ENCODE results near the gene NT5C3A. TPM values are rescaled to one million over a fixed set of nuclear protein-coding genes. Genes with fewer than 3 reads are reported as not detected.
A peak's percentile ranks its signal among the peaks of the same experiment; 100 is the strongest.

The NT5C3A gene
- total RNA-seq, 4 donors from 2014 or later: 9.0 to 115 (median 55.7) TPM

GRCh38 chr7:33062782-33063443, 337 bp upstream of the NT5C3A start:
- WGBS, 2 donors (ENCODE audit: low coverage in 1 of 2): 0% methylated on average over 19 of the region's 50 CpGs; no CpG with 5 or more reads in 1 of the 2 donors
- Histone ChIP-seq H3K4me3 (peak overlapping the region; percentile 75 to 88 (median 85)), H3K4me1 (peaks cover 12 to 37% (median 17%) of the 10 kb centered on the region in 4 donors), H3K9me3 (peaks cover 5 to 13% of the 10 kb centered on the region in 2 donors), H3K27ac (peak overlapping the region; percentile 94 to 99 (median 96)), H3K27me3 (no peaks in the 10 kb centered on the region), H3K36me3 (no peaks in the 10 kb centered on the region)
- in situ Hi-C loops (cut with MboI; ENCODE audit: low pct_ligation_motif_present in 1 of 4, low pct_unique_long_range_greater_than_20kb in 1 of 4, low sequenced_read_pairs in 3 of 4): no loop called here
- intact Hi-C loops (cut with DNase I; ENCODE audit: low total_unique reads): loop anchor here (5.0 kb wide), 1 partner anchor 171 kb away; the partner anchor contains the start of gene KBTBD2
- TF ChIP-seq POLR2AphosphoS5 (IDR thresholded peaks at IDR 0.05) (peak; percentile 6 to 76 (median 64)), POLR2A (IDR thresholded peaks at IDR 0.05) (peak; percentile 47)
- TF ChIP-seq, protein P1, sequence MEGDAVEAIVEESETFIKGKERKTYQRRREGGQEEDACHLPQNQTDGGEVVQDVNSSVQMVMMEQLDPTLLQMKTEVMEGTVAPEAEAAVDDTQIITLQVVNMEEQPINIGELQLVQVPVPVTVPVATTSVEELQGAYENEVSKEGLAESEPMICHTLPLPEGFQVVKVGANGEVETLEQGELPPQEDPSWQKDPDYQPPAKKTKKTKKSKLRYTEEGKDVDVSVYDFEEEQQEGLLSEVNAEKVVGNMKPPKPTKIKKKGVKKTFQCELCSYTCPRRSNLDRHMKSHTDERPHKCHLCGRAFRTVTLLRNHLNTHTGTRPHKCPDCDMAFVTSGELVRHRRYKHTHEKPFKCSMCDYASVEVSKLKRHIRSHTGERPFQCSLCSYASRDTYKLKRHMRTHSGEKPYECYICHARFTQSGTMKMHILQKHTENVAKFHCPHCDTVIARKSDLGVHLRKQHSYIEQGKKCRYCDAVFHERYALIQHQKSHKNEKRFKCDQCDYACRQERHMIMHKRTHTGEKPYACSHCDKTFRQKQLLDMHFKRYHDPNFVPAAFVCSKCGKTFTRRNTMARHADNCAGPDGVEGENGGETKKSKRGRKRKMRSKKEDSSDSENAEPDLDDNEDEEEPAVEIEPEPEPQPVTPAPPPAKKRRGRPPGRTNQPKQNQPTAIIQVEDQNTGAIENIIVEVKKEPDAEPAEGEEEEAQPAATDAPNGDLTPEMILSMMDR (IDR thresholded peaks at IDR 0.05): no peak
- DNase-seq: peak; percentile 95

DNA sequence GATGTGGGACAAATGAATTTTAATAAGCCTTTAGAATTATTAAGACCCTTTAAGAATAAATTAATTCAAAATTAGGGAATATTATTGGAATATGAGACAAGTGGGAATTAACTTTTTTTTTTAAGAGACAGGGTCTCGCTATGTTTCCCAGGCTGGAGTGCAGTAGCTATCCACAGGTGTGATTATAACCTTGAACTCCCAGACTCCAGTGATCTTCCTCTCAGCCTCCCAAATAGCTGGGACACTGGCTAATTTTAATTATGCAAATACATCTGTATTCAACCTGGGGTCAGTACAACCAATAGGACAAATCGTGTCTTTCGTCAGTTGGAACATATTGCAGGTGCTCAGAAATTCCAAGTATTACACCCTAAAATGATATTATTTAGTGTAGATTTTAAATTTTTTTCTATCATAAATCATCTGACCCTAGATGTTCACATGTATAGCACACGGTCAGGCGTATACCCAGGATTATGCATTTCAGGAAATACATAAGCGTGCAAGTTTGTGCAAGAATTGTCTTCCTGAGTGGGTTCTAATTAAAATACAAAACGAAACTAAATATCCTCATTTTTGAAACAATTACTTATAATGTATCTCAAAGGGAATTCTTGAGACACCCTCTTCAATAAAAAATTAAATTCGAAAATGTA, 1.2 kb downstream of the NT5C3A start:
- intact Hi-C loops (cut with DNase I; ENCODE audit: low total_unique reads): loop anchor here (5.0 kb wide), 1 partner anchor 169 kb away; the partner anchor contains the start of gene KBTBD2
- no peak for TF ChIP-seq EP300 (IDR thresholded peaks at IDR 0.05; ENCODE audit: low read depth)
- TF ChIP-seq POLR2A (IDR thresholded peaks at IDR 0.05): no peak
- TF ChIP-seq, protein P1 (IDR thresholded peaks at IDR 0.05): no peak
- TF ChIP-seq POLR2AphosphoS5 (IDR thresholded peaks at IDR 0.05): no peak
- peaks cover 12 to 37% (median 17%) of the 10 kb centered on the region in 4 donors for H3K4me1 ChIP-seq
- peaks cover 5 to 6% of the 10 kb centered on the region in 2 donors for H3K9me3 ChIP-seq
- no peaks in the 10 kb centered on the region for H3K27me3 ChIP-seq
- in situ Hi-C loops (cut with MboI; ENCODE audit: low pct_ligation_motif_present in 1 of 4, low pct_unique_long_range_greater_than_20kb in 1 of 4, low sequenced_read_pairs in 3 of 4): no loop called here
- H3K4me3 ChIP-seq: peak overlapping the region; percentile 75 to 88 (median 85)
- DNase-seq: no peak
- H3K27ac ChIP-seq: peak overlapping the region; percentile 94 to 99 (median 96)
- H3K36me3 ChIP-seq: no peaks in the 10 kb centered on the region
- WGBS, 2 donors (ENCODE audit: low coverage in 1 of 2): 18% methylated on average over 8 of the region's 8 CpGs

DNA sequence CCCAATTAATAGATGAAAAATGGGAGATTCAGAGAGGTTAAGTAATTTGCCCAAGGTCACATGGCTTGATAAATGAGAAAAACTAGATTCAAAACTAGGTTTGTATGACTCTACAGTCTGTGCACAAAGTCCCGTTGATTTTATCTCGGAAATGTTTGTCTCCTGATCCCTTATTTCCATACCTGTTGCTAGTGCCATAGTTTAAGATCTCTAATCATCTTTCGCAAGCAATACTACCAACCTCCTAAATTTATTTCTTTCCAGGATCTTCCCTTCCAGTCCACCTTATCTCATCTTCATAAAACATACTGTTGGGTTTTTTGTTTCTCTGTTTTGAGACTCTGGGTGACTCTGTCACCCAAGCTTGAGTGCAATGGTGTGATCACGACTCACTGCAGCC, 2.9 kb downstream of the NT5C3A start:
- TF ChIP-seq POLR2A (IDR thresholded peaks at IDR 0.05) (no peak), POLR2AphosphoS5 (IDR thresholded peaks at IDR 0.05) (no peak), EP300 (IDR thresholded peaks at IDR 0.05; ENCODE audit: low read depth) (no peak)
- TF ChIP-seq, protein P1 (IDR thresholded peaks at IDR 0.05): no peak
- Histone ChIP-seq H3K36me3 (no peaks in the 10 kb centered on the region), H3K27me3 (no peaks in the 10 kb centered on the region), H3K27ac (no peak overlapping the region), H3K4me3 (no peak overlapping the region), H3K4me1 (peaks cover 12 to 41% (median 17%) of the 10 kb centered on the region in 4 donors), H3K9me3 (no peaks in the 10 kb centered on the region)
- WGBS, 2 donors (ENCODE audit: low coverage in 1 of 2): 49 to 98% methylated on average over 4 of the region's 4 CpGs
- intact Hi-C loops (cut with DNase I; ENCODE audit: low total_unique reads) (loop anchor here (5.0 kb wide), 1 partner anchor 167 kb away; the partner anchor contains the start of gene KBTBD2), in situ Hi-C loops (cut with MboI; ENCODE audit: low pct_ligation_motif_present in 1 of 4, low pct_unique_long_range_greater_than_20kb in 1 of 4, low sequenced_read_pairs in 3 of 4) (no loop called here)
- no peak for DNase-seq

GRCh38 chr7:33055158-33055557, 7.4 kb downstream of the NT5C3A start:
- H3K4me3 ChIP-seq: no peak overlapping the region
- H3K9me3 ChIP-seq: no peaks in the 10 kb centered on the region
- in situ Hi-C loops (cut with MboI; ENCODE audit: low pct_ligation_motif_present in 1 of 4, low pct_unique_long_range_greater_than_20kb in 1 of 4, low sequenced_read_pairs in 3 of 4): no loop called here
- intact Hi-C loops (cut with DNase I; ENCODE audit: low total_unique reads): no loop called here
- H3K4me1 ChIP-seq: peaks cover 0 to 42% (median 9%) of the 10 kb centered on the region in 4 donors
- no peak for DNase-seq
- H3K36me3 ChIP-seq: no peaks in the 10 kb centered on the region
- TF ChIP-seq POLR2A (IDR thresholded peaks at IDR 0.05) (no peak), EP300 (IDR thresholded peaks at IDR 0.05; ENCODE audit: low read depth) (no peak), POLR2AphosphoS5 (IDR thresholded peaks at IDR 0.05) (no peak)
- TF ChIP-seq, protein P1 (IDR thresholded peaks at IDR 0.05): no peak
- WGBS, 2 donors (ENCODE audit: low coverage in 1 of 2): 96 to 100% methylated on average over 4 to 5 of the region's 5 CpGs
- H3K27me3 ChIP-seq: no peaks in the 10 kb centered on the region
- no peak overlapping the region for H3K27ac ChIP-seq

Measured in transverse colon (tissue), 4 donors.